Activated CD8-positive, alpha-beta memory T cell treated with anti-CD3 and anti-CD28 coated beads, Interleukin-2, amount 10 ng/mL, durations not matched to agents 7 days and 5 days (primary cell): ENCODE results near the gene CEBPZOS. TPM values are rescaled to one million over a fixed set of nuclear protein-coding genes. Genes with fewer than 3 reads are reported as not detected.
"Not testable (repeated sequence)": the region's sequence is repeated elsewhere in the genome, so short reads cannot be mapped to it uniquely, and the experiment has no call there.

Source experiments
- ATAC-seq: fragments of 150-1000 bp; cut with Tn5 transposase; one replicate; pipeline ENCODE4 v1.10.0; 2021; ENCODE audit warnings: moderate library complexity
- CTCF ChIA-PET: fragments of 350-600 bp; sonication (Branson Sonifier 250); formaldehyde crosslinking; loops from one replicate; lab custom pipeline; 2021; ENCODE audit warnings: antibody characterized with exemption; lab: Charles Lee
- DNase-seq: peaks from one replicate; pipeline ENCODE4 v3.0.0-alpha.2; 2020
- H3K27ac Mint-ChIP-seq: one replicate; pipeline ENCODE4 v1.8.0; 2021; ENCODE audit warnings: mild to moderate bottlenecking, mixed read lengths
- H3K27me3 Mint-ChIP-seq: one replicate; pipeline ENCODE4 v1.8.0; 2021; ENCODE audit warnings: mixed read lengths
- H3K36me3 Mint-ChIP-seq: one replicate; pipeline ENCODE4 v1.8.0; 2021; ENCODE audit warnings: mild to moderate bottlenecking, mixed read lengths
- H3K4me1 Mint-ChIP-seq: one replicate; pipeline ENCODE4 v1.8.0; 2021; ENCODE audit warnings: mixed read lengths
- H3K4me3 Mint-ChIP-seq: one replicate; pipeline ENCODE4 v1.8.0; 2021; ENCODE audit warnings: mild to moderate bottlenecking, moderate library complexity, mixed read lengths
- H3K9me3 Mint-ChIP-seq: one replicate; pipeline ENCODE4 v1.8.0; 2022; ENCODE audit warnings: low read depth, mixed read lengths
- total RNA-seq, 2 experiments: library from RNA; stranded (reverse); gene quantifications; one replicate each; pipeline ENCODE4 v1.2.3, GENCODE V29; 2021

CEBPZOS gene
- total RNA-seq, 2 experiments from 2014 or later: 35.6 to 37.9 TPM

- DNase-seq (no peak), ATAC-seq (no peak)
- CTCF ChIA-PET: interaction anchor here (0.6 to 1.7 kb wide), 5 partner anchors 11 to 100 kb away, joined by 3 to 7 read pairs (median 3); partner anchors contain the start of gene EIF2AK2
- Mint-ChIP-seq H3K9me3 (peaks cover 3% of the 10 kb centered on the region), H3K27me3 (no peaks in the 10 kb centered on the region), H3K36me3 (peaks cover 54% of the 10 kb centered on the region), H3K4me1 (peaks cover 45% of the 10 kb centered on the region), H3K27ac (peak overlapping the region; percentile 69), H3K4me3 (no peak overlapping the region)
These were observed 4.9 kb downstream of the CEBPZOS start for GRCh38 chr2:37201208-37201607.

DNA sequence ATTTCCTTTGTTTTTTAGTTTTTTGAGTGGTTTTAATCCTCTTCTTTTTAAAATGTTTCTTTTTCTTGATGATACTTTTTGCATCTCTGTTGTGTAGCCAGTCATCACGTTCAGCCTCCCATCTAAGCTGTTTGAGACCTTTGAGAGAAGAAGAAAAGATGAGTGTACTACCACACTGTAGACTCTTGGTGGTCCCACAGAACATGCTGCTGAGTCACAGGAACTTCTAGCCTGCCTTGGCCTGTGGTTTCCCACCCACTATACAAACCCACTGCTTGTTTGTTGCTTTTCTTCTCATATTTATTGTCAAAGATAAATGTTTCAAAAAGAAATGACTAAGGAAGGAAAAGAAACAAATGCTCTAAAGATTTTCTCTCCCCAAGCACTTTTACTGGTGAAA, 5.5 kb downstream of the CEBPZOS start:
- ATAC-seq (peak; percentile 95), DNase-seq (peak; percentile 88)
- Mint-ChIP-seq H3K27ac (peak overlapping the region; percentile 87), H3K9me3 (peaks cover 5% of the 10 kb centered on the region), H3K4me3 (no peak overlapping the region), H3K4me1 (peaks cover 47% of the 10 kb centered on the region), H3K27me3 (no peaks in the 10 kb centered on the region), H3K36me3 (peaks cover 57% of the 10 kb centered on the region)
- CTCF ChIA-PET: interaction anchor here (0.6 to 1.7 kb wide), 4 partner anchors 30 to 99 kb away, joined by 3 to 7 read pairs (median 3); partner anchors contain the start of gene EIF2AK2

DNA sequence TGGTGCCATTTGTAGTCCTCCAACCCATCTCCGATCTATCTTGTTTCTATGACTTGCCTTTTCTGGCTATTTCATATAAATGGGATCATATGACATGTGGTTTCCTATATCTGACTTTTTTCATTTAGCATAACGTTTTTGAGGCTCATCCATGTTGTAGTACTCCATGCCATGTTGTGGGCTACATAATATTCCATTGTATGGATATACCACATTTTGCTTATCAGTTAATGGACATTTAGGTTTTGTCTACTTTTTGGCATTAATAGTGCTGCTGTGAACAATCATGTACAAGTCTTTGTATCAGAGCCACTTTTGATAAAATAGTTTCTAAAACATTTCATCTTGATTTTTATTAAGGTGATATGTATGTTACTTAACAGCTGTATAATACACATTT, 7.4 kb downstream of the CEBPZOS start:
- peaks cover 47% of the 10 kb centered on the region for H3K4me1 Mint-ChIP-seq
- peaks cover 76% of the 10 kb centered on the region for H3K36me3 Mint-ChIP-seq
- CTCF ChIA-PET: interaction anchor here (1.2 kb wide), 1 partner anchor 15 kb away, joined by 4 read pairs; no protein-coding TSS in a partner anchor
- H3K27me3 Mint-ChIP-seq: no peaks in the 10 kb centered on the region
- DNase-seq (no peak), ATAC-seq (no peak)
- no peak overlapping the region for H3K4me3 Mint-ChIP-seq
- H3K9me3 Mint-ChIP-seq: peaks cover 17% of the 10 kb centered on the region
- no peak overlapping the region for H3K27ac Mint-ChIP-seq

DNA sequence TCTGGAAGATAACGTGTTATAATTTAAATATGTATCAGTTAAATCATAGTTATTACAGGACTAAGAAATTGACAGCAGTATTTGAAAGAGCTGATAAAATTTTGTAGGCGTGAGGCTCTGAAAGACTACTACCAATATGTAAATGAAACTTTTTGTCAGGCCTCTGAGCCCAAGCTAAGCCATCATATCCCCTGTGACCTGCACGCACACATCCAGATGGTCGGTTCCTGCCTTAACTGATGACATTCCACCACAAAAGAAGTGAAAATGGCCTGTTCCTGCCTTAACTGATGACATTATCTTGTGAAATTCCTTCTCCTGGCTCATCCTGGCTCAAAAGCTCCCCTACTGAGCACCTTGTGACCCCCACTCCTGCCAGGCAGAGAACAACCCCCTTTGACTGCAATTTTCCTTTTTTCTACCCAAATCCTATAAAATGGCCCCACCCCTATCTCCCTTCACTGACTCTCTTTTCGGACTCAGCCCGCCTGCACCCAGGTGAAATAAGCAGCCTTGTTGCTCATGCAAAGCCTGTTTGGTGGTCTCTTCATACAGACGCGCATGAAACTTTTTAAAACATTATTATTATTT, 8.9 kb downstream of the CEBPZOS start:
- peaks cover 87% of the 10 kb centered on the region for H3K36me3 Mint-ChIP-seq
- ATAC-seq, H3K27ac Mint-ChIP-seq, DNase-seq, CTCF ChIA-PET, H3K4me3 Mint-ChIP-seq, H3K27me3 Mint-ChIP-seq: not testable (repeated sequence)
- peaks cover 22% of the 10 kb centered on the region for H3K9me3 Mint-ChIP-seq
- H3K4me1 Mint-ChIP-seq: peaks cover 36% of the 10 kb centered on the region

- CTCF ChIA-PET: no interaction called here
- H3K27ac Mint-ChIP-seq: no peak overlapping the region
- ATAC-seq (no peak), DNase-seq (no peak)
- H3K4me1 Mint-ChIP-seq: peaks cover 33% of the 10 kb centered on the region
- H3K27me3 Mint-ChIP-seq: no peaks in the 10 kb centered on the region
- H3K9me3 Mint-ChIP-seq: peaks cover 22% of the 10 kb centered on the region
- H3K36me3 Mint-ChIP-seq: peaks cover 87% of the 10 kb centered on the region
- no peak overlapping the region for H3K4me3 Mint-ChIP-seq
These were observed 9.5 kb downstream of the CEBPZOS start for GRCh38 chr2:37205689-37206341.

DNA sequence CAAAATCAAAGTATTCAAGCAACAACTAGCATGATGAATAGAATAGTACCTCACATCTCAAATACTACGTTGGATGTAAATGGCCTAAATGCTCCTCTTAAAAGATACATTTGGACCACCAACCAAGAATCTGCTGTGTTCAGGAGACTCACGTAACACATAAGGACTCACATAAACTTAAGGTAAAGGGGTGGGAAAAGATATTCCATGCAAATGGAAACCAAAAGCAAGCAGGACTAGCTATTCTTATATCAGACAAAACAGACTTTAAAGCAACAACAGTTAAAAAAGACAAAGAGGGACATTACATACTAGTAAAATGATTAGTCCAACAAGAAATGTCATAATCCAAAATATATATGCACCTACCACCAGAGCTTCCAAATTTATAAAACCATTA, 10.5 kb downstream of the CEBPZOS start:
- H3K4me3 Mint-ChIP-seq, DNase-seq, CTCF ChIA-PET, H3K27me3 Mint-ChIP-seq, ATAC-seq, H3K27ac Mint-ChIP-seq: not testable (repeated sequence)
- Mint-ChIP-seq H3K9me3 (peaks cover 22% of the 10 kb centered on the region), H3K4me1 (peaks cover 28% of the 10 kb centered on the region), H3K36me3 (peaks cover 90% of the 10 kb centered on the region)

- Mint-ChIP-seq H3K9me3 (peaks cover 19% of the 10 kb centered on the region), H3K4me3 (no peak overlapping the region), H3K36me3 (peaks cover 78% of the 10 kb centered on the region), H3K4me1 (peaks cover 21% of the 10 kb centered on the region), H3K27ac (no peak overlapping the region), H3K27me3 (no peaks in the 10 kb centered on the region)
- ATAC-seq (no peak), DNase-seq (no peak)
- CTCF ChIA-PET: interaction anchor here (1.1 to 1.5 kb wide), 2 partner anchors 13 to 21 kb away, joined by 3 read pairs; partner anchors contain the start of gene NDUFAF7
These were observed 14.9 kb downstream of the CEBPZOS start for GRCh38 chr2:37211212-37211611.

GRCh38 chr2:37211939-37212338, 15.6 kb downstream of the CEBPZOS start:
- H3K36me3 Mint-ChIP-seq: peaks cover 78% of the 10 kb centered on the region
- H3K4me3 Mint-ChIP-seq: no peak overlapping the region
- no peak for ATAC-seq
- CTCF ChIA-PET: interaction anchor here (1.1 to 1.5 kb wide), 2 partner anchors 14 to 20 kb away, joined by 3 read pairs; partner anchors contain the start of gene NDUFAF7
- H3K4me1 Mint-ChIP-seq: peaks cover 17% of the 10 kb centered on the region
- no peak for DNase-seq
- H3K27ac Mint-ChIP-seq: peak overlapping the region; percentile 28
- no peaks in the 10 kb centered on the region for H3K27me3 Mint-ChIP-seq
- peaks cover 15% of the 10 kb centered on the region for H3K9me3 Mint-ChIP-seq

GRCh38 chr2:37215250-37215649, 19.0 kb downstream of the CEBPZOS start:
- CTCF ChIA-PET: interaction anchor here (0.6 kb wide), 1 partner anchor 199 kb away, joined by 3 read pairs; no protein-coding TSS in a partner anchor
- H3K4me1 Mint-ChIP-seq: peaks cover 8% of the 10 kb centered on the region
- H3K27ac Mint-ChIP-seq: peak overlapping the region; percentile 46
- H3K9me3 Mint-ChIP-seq: no peaks in the 10 kb centered on the region
- H3K27me3 Mint-ChIP-seq: no peaks in the 10 kb centered on the region
- no peak overlapping the region for H3K4me3 Mint-ChIP-seq
- H3K36me3 Mint-ChIP-seq: peaks cover 62% of the 10 kb centered on the region
- no peak for DNase-seq
- no peak for ATAC-seq

DNA sequence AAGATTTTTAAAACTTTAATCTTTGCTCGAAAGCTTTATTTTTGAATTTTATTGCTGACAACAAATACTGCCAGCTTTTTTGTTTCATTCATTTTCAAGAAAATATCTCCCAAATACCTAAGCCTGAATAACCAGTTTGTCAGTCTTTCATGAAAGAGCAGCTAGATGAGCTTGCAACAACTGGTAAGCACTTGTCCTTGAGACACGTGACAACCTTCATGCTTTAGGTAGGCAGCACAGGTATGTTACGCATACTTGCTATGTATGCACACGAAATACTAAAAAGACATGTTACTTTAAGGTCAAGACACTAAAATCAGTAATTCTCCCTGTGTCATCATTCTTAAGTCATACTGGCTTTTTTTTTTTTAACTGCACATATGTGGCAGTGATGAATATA, 22.8 kb downstream of the CEBPZOS start:
- ATAC-seq: no peak
- no peak for DNase-seq
- peaks cover 26% of the 10 kb centered on the region for H3K4me1 Mint-ChIP-seq
- CTCF ChIA-PET: interaction anchor here (0.7 to 1.8 kb wide), 5 partner anchors 9 to 147 kb away, joined by 3 to 4 read pairs (median 4); partner anchors contain the start of genes CEBPZ, EIF2AK2 and NDUFAF7
- H3K4me3 Mint-ChIP-seq: no peak overlapping the region
- H3K36me3 Mint-ChIP-seq: peaks cover 67% of the 10 kb centered on the region
- no peak overlapping the region for H3K27ac Mint-ChIP-seq
- no peaks in the 10 kb centered on the region for H3K9me3 Mint-ChIP-seq
- H3K27me3 Mint-ChIP-seq: no peaks in the 10 kb centered on the region

- Mint-ChIP-seq H3K27ac (peak overlapping the region; percentile 10), H3K27me3 (no peaks in the 10 kb centered on the region), H3K4me1 (peaks cover 51% of the 10 kb centered on the region), H3K9me3 (no peaks in the 10 kb centered on the region), H3K4me3 (no peak overlapping the region), H3K36me3 (peaks cover 71% of the 10 kb centered on the region)
- CTCF ChIA-PET: no interaction called here
- DNase-seq: no peak
- no peak for ATAC-seq
These were observed 26.8 kb downstream of the CEBPZOS start for GRCh38 chr2:37223131-37223530.

DNA sequence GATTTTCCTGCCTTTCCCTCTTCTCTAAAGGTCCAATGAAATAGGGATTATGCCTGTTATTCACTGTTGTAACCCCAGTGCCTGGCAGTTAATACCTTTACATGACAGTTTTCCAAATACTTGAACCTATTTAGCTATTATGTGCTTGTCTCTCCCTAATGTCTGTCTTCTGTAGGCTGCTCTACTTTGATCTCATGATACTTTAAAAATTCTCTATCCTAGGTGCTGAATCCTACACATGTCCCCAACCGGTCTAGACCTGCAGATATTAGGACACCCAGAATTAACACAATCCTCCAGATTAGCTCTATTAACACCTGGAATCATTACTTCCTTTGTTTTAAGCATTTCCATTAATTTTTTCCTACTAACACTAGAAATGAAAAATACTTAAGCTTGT, 27.8 kb downstream of the CEBPZOS start:
- no peaks in the 10 kb centered on the region for H3K9me3 Mint-ChIP-seq
- H3K27ac Mint-ChIP-seq: no peak overlapping the region
- H3K27me3 Mint-ChIP-seq: no peaks in the 10 kb centered on the region
- peaks cover 69% of the 10 kb centered on the region for H3K36me3 Mint-ChIP-seq
- CTCF ChIA-PET: no interaction called here
- DNase-seq (no peak), ATAC-seq (no peak)
- H3K4me1 Mint-ChIP-seq: peaks cover 59% of the 10 kb centered on the region
- no peak overlapping the region for H3K4me3 Mint-ChIP-seq

DNA sequence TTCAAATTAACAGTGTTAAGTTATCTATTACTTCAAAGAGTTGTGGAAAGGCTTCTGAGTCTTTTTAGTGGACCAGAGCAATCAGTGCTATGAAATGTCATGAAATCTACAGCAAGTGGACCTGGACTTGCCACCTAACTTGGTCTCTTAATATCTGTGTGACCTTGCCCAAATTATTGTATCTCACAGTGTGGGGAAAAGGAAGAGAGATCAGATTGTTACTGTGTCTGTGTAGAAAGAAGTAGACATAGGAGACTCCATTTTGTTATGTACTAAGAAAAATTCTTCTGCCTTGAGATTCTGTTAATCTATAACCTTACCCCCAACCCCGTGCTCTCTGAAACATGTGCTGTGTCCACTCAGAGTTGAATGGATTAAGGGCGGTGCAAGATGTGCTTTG, 28.8 kb downstream of the CEBPZOS start:
- Mint-ChIP-seq H3K4me1 (peaks cover 67% of the 10 kb centered on the region), H3K36me3 (peaks cover 69% of the 10 kb centered on the region)
- DNase-seq, ATAC-seq, CTCF ChIA-PET, H3K4me3 Mint-ChIP-seq, H3K27me3 Mint-ChIP-seq, H3K27ac Mint-ChIP-seq, H3K9me3 Mint-ChIP-seq: not testable (repeated sequence)
